Cardiac septum (tissue), 1 donor: Measurements from ENCODE around the gene ARHGEF37. TPM values are rescaled to one million over a fixed set of nuclear protein-coding genes. Genes with fewer than 3 reads are reported as not detected.
A peak's percentile ranks its signal among the peaks of the same experiment; 100 is the strongest.
"Not testable (repeated sequence)": the region's sequence is repeated elsewhere in the genome, so short reads cannot be mapped to it uniquely, and the experiment has no call there.

Experiments
- DNase-seq: peaks from one replicate; pipeline ENCODE4 v3.0.0-alpha.2; 2020; ENCODE audit warnings: low spot score
- intact Hi-C: fragments of 100-400 bp; cut with DNase I; formaldehyde crosslinking; loops from one replicate; pipeline ENCODE4 v1.14.0; 2022
- long read RNA-seq: library from polyadenylated mRNA; unstranded; transcript quantifications from one replicate; pipeline ENCODE4 v2.0.0, GENCODE V29; 2021
- total RNA-seq: library from RNA; stranded (reverse); fragmentation: NEBNext Ultra II Directional; extraction: Animal tissue kit (Norgen Biotek cat#: 25700); gene quantifications from one replicate; pipeline ENCODE4 v1.2.1, GENCODE V29; 2021
- donor health status: DM: no; HTN: no; CAD: no.

The ARHGEF37 gene
- total RNA-seq, result 15.8 TPM
- long read RNA-seq, full-length matches to known transcripts, result 7 of 35 reads
- long read RNA-seq, partial matches to known transcripts, result 8 of 35 reads
- long read RNA-seq, other reads (novel, unspliced or antisense), result 20 of 35 reads

DNA sequence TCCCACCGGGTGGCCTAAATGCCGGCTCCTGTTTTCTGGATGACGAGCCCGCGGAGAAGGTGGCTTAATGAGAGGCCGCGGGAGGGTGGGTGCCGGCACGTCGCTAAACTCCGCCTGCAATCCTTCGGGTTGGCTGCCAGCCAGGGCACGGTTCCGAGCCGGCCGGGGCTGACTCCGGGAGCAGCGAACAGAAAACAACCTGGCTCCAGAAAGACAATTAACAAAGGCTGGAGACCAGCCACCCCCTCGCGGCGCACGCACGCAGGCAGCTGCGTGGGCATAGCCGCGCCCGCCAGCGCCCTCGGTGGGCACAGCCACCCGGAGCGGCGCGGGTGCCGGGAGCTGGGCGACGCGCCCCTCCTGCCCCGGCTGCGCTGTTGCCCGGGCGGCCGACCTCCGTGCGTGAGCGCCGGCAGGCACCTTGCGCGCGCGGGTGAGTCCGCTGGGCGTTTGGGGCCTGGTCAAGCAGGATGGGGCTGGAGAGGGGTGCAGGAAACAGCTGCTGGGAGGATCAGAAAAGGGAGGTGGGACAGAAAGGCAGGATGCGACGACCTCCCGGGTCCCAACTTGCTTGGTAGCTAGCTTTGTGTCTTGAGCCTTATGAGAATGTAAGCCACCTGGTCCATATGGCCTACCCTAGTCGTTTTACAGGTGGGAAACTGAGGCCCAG is at the start of gene ARHGEF37:
ARHGEF37 (plus strand) TSS at position 307 of the 670 bp plus-strand sequence. CDS start 16,272 bp downstream, outside the sequence.
- intact Hi-C loops, result loop anchor here (5.0 kb wide), 1 partner anchor 36 kb away; no protein-coding TSS in a partner anchor
- peak; percentile 94 for DNase-seq

- intact Hi-C loops, result no loop called here
- DNase-seq, result no peak
Observed at GRCh38 chr5:149532413-149532812, 48.9 kb upstream of the ARHGEF37 start.

DNA sequence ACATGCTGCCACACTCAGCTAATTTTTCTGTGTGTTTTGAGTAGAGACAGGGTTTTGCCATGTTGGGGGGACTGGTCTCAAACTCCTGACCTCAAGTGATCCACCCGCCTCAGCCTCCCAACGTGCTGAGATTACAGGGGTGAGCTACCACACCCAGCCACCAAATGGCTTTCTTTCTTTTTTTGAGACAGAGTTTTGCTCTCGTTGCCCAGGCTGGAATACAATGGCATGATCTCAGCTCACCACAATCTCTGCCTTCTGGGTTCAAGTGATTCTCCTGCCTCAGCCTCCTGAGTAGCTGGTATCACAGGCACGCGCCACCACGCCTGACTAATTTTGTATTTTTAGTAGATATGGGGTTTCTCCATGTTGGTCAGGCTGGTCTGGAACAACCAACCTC is 45.5 kb upstream of the ARHGEF37 start:
- intact Hi-C loops, DNase-seq: not testable (repeated sequence)

DNA sequence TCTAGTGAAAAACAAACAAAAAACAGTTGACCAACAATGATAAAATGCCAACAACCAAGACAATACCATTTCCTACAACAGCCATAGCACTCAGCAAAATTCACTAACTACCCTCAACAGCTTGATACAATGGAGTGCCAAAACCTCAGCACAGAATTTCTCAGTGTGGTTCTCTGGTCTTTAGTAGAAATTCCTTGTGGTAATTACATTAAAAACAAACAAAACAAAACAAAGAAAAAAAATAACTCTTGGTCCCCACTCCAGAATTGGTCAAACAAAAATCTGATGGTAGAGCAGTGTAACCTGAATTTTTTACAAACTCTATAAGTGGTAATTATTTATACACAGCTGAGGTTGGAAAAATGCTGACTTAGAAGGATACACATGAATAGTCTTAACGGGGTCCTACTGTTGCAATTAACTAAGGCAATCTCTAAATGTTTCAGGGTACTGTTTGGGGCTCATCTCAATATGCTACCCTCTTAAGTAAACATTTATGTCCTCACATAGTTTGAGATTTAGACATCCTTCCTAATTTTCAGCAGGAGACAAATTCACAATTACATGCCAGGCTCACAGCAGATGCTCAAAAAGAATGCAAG is 43.8 kb upstream of the ARHGEF37 start:
- intact Hi-C loops, result no loop called here

GRCh38 chr5:149540089-149540488 is 41.2 kb upstream of the ARHGEF37 start:
- no peak for DNase-seq
- intact Hi-C loops, result loop anchor here (5.0 kb wide), 1 partner anchor 43 kb away; no protein-coding TSS in a partner anchor

More for the DNA sequence above, 43.8 kb upstream of the ARHGEF37 start:
- no peak for DNase-seq

GRCh38 chr5:149541893-149542292 is 39.4 kb upstream of the ARHGEF37 start:
- DNase-seq, result no peak
- intact Hi-C loops, result loop anchor here (5.0 kb wide), 1 partner anchor 45 kb away; no protein-coding TSS in a partner anchor

- intact Hi-C loops, result loop anchor here (5.0 kb wide), 1 partner anchor 46 kb away; no protein-coding TSS in a partner anchor
- no peak for DNase-seq
Observed at GRCh38 chr5:149543361-149544027, 37.8 kb upstream of the ARHGEF37 start.

GRCh38 chr5:149544028-149544420 is 37.3 kb upstream of the ARHGEF37 start:
- no peak for DNase-seq
- intact Hi-C loops, result loop anchor here (5.0 kb wide), 1 partner anchor 47 kb away; no protein-coding TSS in a partner anchor

GRCh38 chr5:149545327-149545726 is 36.0 kb upstream of the ARHGEF37 start:
- no peak for DNase-seq
- intact Hi-C loops, result no loop called here

DNA sequence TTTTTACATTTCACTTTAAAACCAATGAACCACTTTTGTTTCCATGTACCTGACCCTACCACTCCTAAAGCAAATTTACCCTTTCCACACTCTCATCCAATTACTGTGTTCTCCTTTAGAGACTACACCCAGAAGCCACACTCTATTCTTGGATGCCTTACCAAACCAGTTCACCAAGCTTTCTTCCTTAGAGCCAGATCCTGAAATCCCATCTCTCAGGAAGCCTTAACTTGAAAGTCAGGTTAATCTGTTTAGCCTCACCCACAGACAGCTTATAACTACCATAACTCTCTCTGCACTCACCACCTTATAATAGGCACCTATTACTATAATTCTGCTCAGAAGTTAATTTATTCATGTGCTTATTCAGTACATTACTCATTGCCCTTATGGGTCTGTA is 34.3 kb upstream of the ARHGEF37 start:
- no peak for DNase-seq
- intact Hi-C loops, result no loop called here

GRCh38 chr5:149549461-149550267 is 31.6 kb upstream of the ARHGEF37 start:
- DNase-seq, result no peak
- intact Hi-C loops, result loop anchor here (5.0 kb wide), 1 partner anchor 62 kb away; no protein-coding TSS in a partner anchor

DNA sequence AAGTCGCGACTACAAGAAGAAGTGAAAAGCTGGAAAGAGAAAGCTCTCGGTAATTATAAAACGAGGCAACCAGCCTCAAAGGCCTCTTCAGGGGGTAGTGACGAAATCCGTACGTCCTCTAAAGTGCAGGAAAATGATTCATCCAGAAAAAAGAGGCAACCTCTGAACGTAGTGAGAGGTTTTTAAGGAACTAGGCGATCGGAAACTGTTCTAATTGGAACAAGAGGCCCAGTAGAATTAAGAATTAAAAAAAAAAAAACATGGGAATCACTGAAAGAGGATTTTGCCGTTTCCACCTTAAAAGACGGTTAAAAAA is 31.1 kb upstream of the ARHGEF37 start:
- intact Hi-C loops, result loop anchor here (5.0 kb wide), 1 partner anchor 63 kb away; no protein-coding TSS in a partner anchor
- DNase-seq, result no peak

DNA sequence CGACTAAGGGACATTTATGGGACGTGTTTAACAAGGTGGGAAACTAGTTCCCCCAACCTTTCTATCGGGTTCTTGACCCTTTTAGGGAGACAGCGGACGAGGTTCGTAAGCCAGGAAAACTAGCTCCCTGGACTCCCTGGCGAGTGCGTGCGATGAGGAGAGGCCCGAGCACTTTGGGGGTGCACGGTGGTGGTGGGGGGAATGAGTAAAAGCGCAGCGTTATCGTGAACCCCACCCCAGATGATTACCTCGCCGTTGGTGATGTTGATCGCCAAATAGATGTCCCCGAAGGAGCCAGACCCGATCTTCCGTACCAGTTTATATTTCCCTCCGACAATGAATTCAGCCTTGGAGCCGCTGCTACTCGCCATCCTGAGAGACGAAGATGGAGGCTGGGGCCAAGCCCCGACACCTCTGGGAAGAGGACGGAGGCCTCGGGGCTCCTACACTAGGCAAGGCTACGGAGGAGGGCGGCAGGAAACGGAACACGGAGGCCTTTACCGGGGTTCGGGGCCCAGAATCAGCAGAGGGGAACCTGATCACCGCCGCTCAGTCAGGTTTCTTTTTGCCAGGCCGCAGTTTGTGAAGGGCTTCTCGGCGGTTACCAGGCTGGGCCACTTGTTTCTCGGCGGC is 30.6 kb upstream of the ARHGEF37 start:
- intact Hi-C loops, result loop anchor here (1.0 to 5.0 kb wide), 2 partner anchors 63 to 108 kb away; no protein-coding TSS in a partner anchor
- no peak for DNase-seq

DNA sequence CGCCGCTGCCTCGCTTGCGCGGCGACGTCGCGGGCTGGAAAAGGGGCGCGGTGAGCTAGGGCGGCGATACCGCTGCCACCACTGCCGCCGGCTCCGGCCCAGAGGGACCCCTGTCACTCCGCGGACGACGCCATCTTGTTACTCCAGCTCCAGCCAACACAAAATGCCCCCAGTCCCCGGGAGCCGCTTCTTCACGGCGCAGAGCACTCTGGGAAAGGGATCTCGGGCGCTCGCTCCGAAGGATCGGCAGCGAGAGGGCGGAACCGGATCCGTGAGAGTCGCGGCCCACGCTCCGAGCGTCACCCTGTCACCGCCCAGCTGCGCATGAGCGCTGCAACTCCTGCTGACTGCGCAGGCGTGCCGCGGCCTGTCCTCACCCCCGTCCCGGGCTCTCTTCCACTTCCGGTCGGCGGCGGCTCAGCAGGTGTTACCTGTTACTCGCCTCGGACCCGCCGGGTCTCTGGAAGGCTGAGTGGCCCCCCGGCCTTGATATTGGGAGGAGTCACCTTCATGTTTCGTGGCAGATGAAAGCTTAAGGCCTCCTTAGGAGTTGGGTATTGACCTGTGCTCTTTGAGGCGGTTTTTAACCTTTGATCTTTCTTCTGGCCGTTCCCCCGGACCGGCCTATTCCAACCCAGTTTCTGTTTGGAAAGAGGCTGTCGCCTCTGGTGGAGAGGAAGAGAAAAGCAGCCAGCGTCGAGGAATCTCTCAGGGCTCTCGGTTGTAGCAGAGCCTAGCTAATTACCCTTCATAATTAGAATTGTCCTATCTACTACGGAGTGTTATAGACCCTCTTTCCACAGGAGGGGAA is 29.9 kb upstream of the ARHGEF37 start, which contains the start of gene CSNK1A1:
CSNK1A1 (minus strand) TSS at position 213 of the 811 bp plus-strand sequence. CDS start 475 bp downstream, outside the sequence.
- intact Hi-C loops, result loop anchor here (1.0 to 5.0 kb wide), 2 partner anchors 64 to 109 kb away; no protein-coding TSS in a partner anchor
- peak; percentile 99 for DNase-seq

- DNase-seq, result no peak
- intact Hi-C loops, result loop anchor here (5.0 kb wide), 1 partner anchor 65 kb away; no protein-coding TSS in a partner anchor
Observed at GRCh38 chr5:149552038-149552494, 29.2 kb upstream of the ARHGEF37 start.

GRCh38 chr5:149552553-149553160 is 28.6 kb upstream of the ARHGEF37 start:
- DNase-seq, result no peak
- intact Hi-C loops, result loop anchor here (5.0 kb wide), 1 partner anchor 65 kb away; no protein-coding TSS in a partner anchor

GRCh38 chr5:149559706-149560105 is 21.6 kb upstream of the ARHGEF37 start:
- no peak for DNase-seq
- intact Hi-C loops, result loop anchor here (5.0 kb wide), 1 partner anchor 177 kb away; no protein-coding TSS in a partner anchor
